Natural killer cell treated with Interleukin-12 subunit alpha and Interleukin-12 subunit beta and Interleukin-15 and Interleukin-18, amount 100 ng/mL, for 72 hours (primary cell): ENCODE data around the gene UBE2C. TPM values are rescaled to one million over a fixed set of nuclear protein-coding genes. Genes with fewer than 3 reads are reported as not detected.
A peak's percentile ranks its signal among the peaks of the same experiment; 100 is the strongest.
"Not testable (repeated sequence)": the region's sequence is repeated elsewhere in the genome, so short reads cannot be mapped to it uniquely, and the experiment has no call there.

Experiments
- ATAC-seq, 2 donors: fragments of 150-1000 bp; cut with Tn5 transposase in 1 of 2; sonication (Bioruptor Pico), chemical (Tn5 transposase) in 1 of 2; 2 replicates each; pipeline ENCODE4 v1.10.0; 2021
- DNase-seq: peaks from one replicate; pipeline ENCODE4 v3.0.0; 2022; ENCODE audit warnings: low spot score
- H3K27ac Mint-ChIP-seq, 2 donors: 1 replicate in 1 of 2; 2 replicates in 1 of 2; pipeline ENCODE4 v1.8.0; 2022; ENCODE audit warnings: mixed read lengths in 2 of 2, mild to moderate bottlenecking in 1 of 2, moderate library complexity in 1 of 2
- H3K27me3 Mint-ChIP-seq, 2 donors: 1 replicate in 1 of 2; 2 replicates in 1 of 2; pipeline ENCODE4 v1.8.0; 2022; ENCODE audit warnings: mixed read lengths in 2 of 2
- H3K36me3 Mint-ChIP-seq: one replicate; pipeline ENCODE4 v1.8.0; 2022; ENCODE audit warnings: mixed read lengths
- H3K4me1 Mint-ChIP-seq, 2 donors: 1 replicate in 1 of 2; 2 replicates in 1 of 2; pipeline ENCODE4 v1.8.0; 2022; ENCODE audit warnings: low read depth in 2 of 2, mixed read lengths in 2 of 2, mild to moderate bottlenecking in 1 of 2
- H3K4me3 Mint-ChIP-seq: one replicate; pipeline ENCODE4 v1.8.0; 2022; ENCODE audit warnings: mixed read lengths
- H3K9me3 Mint-ChIP-seq: 2 replicates; pipeline ENCODE4 v1.8.0; 2022; ENCODE audit warnings: mixed read lengths
- total RNA-seq, 2 donors: library from RNA; stranded (reverse); gene quantifications; one replicate each; pipeline ENCODE4 v1.2.3, GENCODE V29; 2022

The UBE2C gene
- total RNA-seq, 2 donors from 2014 or later = 89.7 to 139 TPM

DNA sequence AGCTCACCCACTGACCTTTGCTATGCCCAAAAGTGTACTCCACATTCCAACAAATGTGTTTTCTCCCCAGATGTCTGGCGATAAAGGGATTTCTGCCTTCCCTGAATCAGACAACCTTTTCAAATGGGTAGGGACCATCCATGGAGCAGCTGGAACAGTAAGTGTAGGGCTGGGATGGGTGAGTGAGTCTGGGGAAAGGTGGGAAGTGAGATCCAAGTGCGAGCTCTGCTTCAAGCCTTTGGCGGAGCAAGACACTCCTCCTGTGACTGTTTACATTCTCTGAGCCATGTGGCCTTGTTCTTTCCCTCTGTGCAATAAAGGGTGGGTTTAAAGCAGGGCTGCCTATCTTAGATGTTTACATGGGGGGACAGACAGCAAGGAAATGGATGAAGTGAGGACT lies 1.9 kb downstream of the UBE2C start:
- H3K27ac Mint-ChIP-seq = no peak overlapping the region
- peaks cover 12 to 18% of the 10 kb centered on the region in 2 donors for H3K4me1 Mint-ChIP-seq
- no peak overlapping the region for H3K4me3 Mint-ChIP-seq
- DNase-seq (no peak), ATAC-seq (no peak)
- peaks cover 22% of the 10 kb centered on the region for H3K36me3 Mint-ChIP-seq
- no peaks in the 10 kb centered on the region for H3K27me3 Mint-ChIP-seq
- no peaks in the 10 kb centered on the region for H3K9me3 Mint-ChIP-seq

DNA sequence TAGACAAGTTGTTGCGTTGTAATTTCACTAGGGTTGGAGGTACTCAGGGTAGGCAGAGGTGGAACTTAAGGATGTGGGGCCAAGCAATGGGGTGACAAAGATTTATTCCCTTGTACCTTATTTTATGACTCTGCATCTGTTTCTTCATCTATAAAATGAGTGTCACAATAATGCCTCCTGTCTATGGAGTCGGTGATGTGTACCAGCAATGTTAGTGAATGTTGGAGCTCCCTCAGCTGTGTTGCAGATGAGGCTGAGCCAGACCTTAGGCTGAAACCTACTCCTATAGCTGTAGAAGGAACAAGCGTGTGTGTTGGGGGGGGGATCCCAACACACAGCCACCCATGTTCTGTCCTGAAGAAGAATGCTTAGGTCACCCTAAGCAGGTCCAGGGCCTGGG lies 4.5 kb downstream of the UBE2C start:
- Mint-ChIP-seq H3K9me3 (no peaks in the 10 kb centered on the region), H3K36me3 (peaks cover 4% of the 10 kb centered on the region), H3K27ac (no peak overlapping the region), H3K27me3 (peaks cover 6 to 10% of the 10 kb centered on the region in 2 donors), H3K4me1 (peaks cover 16 to 18% of the 10 kb centered on the region in 2 donors), H3K4me3 (no peak overlapping the region)
- no peak for ATAC-seq
- DNase-seq = no peak

DNA sequence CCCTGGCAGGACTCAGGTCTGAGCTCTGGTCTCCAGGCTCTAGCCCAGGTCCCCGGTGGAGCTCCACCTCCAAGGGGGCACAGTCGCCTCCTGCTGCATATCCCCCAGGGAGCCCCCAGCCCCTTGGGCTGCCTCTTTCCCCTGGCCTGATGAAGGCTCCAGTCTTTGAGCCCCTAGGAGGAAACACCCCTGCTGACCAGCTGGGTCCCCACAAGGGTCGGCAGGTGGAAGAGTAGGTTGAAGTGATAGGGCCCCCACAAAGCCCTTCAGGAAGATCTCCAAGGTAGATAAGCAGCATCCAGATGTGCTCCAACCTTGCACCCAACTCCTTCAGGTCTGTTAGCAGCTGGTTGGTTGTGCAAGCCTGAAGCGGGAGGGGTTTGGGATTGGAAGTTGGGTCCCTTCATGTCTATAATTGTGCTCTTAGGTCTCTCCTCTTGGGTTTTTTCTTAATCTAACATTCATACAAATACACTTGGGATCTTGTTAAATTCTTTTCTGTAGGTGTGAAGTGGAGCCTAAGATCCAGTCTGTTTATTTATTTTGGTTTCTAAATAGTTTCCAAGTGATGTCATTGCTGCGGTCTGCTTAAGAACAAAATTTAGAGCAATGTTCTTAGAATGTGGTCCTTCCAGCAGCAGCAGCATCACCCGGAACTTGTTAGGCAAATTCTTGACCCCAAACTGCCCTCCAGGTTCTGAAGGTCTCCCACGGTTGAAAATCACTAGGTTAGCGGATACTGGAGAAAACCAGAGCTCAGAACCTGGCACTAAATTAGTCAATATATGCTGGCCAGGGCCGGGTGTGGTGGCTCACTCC lies 5.1 kb downstream of the UBE2C start:
- peaks cover 10 to 17% of the 10 kb centered on the region in 2 donors for H3K27me3 Mint-ChIP-seq
- H3K4me1 Mint-ChIP-seq = peaks cover 15% of the 10 kb centered on the region in 2 donors
- no peak overlapping the region for H3K4me3 Mint-ChIP-seq
- ATAC-seq (no peak), DNase-seq (no peak)
- H3K36me3 Mint-ChIP-seq = peaks cover 4% of the 10 kb centered on the region
- no peak overlapping the region for H3K27ac Mint-ChIP-seq
- H3K9me3 Mint-ChIP-seq = no peaks in the 10 kb centered on the region

DNA sequence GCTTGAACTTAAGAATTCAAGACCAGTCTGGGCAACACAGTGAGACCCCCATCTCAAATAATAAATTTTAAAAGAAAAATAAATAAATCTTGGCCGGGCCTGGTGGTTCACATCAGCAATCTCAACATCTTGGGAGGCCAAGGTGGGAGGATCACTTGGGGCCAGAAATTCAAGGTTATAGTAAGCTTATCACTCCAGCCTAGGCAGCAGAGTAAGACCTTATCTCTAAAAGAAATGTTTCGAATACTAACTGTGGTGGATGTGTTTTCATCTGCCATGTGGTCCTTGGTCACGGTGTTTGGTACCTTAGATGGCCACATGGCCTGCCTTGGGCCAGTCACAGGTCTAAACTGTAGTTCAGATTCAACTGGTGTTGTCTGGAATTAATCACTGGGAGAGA lies 5.8 kb downstream of the UBE2C start:
- Mint-ChIP-seq H3K4me3 (no peak overlapping the region), H3K4me1 (peaks cover 9% of the 10 kb centered on the region in 2 donors), H3K27me3 (peaks cover 14 to 23% of the 10 kb centered on the region in 2 donors), H3K9me3 (no peaks in the 10 kb centered on the region), H3K27ac (no peak overlapping the region), H3K36me3 (peaks cover 4% of the 10 kb centered on the region)
- ATAC-seq (no peak), DNase-seq (no peak)

DNA sequence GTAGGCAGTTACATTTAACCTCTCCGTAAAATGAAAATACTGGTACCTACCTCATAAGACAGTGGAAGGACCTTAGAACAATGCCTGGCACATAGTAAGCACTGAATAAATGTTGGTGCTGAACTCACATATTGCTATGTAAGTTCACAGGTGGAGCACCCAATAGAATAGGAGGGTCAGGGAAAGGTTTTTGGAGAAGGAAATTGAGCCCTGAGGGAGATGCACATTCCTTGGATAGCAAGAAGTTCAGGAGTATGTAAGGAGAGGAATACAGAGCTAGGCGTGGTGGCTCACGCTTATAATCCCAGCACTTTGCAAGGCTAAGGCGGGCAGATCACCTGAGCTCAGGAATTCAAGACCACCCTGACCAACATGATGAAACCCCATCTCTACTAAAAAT lies 7.0 kb downstream of the UBE2C start:
- Mint-ChIP-seq H3K36me3 (peaks cover 4% of the 10 kb centered on the region), H3K9me3 (no peaks in the 10 kb centered on the region), H3K27ac (no peak overlapping the region), H3K4me3 (no peak overlapping the region), H3K27me3 (peaks cover 25 to 35% of the 10 kb centered on the region in 2 donors), H3K4me1 (peaks cover 11 to 12% of the 10 kb centered on the region in 2 donors)
- DNase-seq (no peak), ATAC-seq (no peak)

DNA sequence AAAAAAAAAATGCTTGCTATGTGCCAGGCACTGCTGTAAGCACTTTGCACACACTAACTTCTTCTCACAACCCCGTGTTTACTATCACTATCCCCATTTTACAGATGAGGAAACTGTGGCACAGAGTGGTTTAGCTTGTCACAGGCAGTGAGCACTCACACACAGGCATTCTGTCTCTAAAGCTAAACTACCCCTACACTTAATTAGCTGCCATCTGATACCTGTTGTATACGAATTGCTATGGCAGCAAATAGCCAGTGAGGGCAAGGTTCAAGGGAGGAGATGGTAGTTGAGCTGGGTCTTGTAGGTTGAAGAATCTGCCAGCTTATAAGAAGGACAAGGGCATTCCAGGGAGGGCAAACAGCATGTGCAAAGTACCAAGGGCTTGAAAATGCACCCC lies 9.5 kb downstream of the UBE2C start:
- no peak for ATAC-seq
- DNase-seq = no peak
- H3K36me3 Mint-ChIP-seq = no peaks in the 10 kb centered on the region
- H3K27ac Mint-ChIP-seq = no peak overlapping the region
- H3K27me3 Mint-ChIP-seq = peaks cover 28 to 41% of the 10 kb centered on the region in 2 donors
- no peaks in the 10 kb centered on the region for H3K9me3 Mint-ChIP-seq
- no peak overlapping the region for H3K4me3 Mint-ChIP-seq
- peaks cover 11 to 13% of the 10 kb centered on the region in 2 donors for H3K4me1 Mint-ChIP-seq

DNA sequence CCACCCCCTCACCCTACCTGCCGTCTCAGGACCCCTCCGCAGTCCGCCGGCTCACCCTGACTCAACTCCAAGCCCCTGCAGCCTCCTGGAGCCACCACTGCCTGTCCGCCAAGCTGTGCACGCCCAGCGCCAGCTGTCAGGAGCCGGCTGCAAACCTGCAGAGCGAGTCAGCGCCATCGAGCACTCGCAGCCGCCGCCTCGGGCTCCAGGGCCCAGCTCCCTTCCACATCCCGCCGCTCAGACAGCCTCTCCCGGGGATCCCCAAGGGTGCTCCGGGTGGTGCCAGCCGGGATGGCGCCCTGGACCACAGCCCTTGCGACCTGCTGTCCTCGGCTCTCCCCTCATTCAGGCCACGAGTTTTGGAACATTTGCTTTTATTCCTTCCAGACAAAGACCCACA lies 10.4 kb downstream of the UBE2C start:
- peaks cover 28 to 41% of the 10 kb centered on the region in 2 donors for H3K27me3 Mint-ChIP-seq
- no peaks in the 10 kb centered on the region for H3K9me3 Mint-ChIP-seq
- no peak for DNase-seq
- H3K27ac Mint-ChIP-seq = no peak overlapping the region
- no peak overlapping the region for H3K4me3 Mint-ChIP-seq
- no peak for ATAC-seq
- no peaks in the 10 kb centered on the region for H3K36me3 Mint-ChIP-seq
- peaks cover 11 to 13% of the 10 kb centered on the region in 2 donors for H3K4me1 Mint-ChIP-seq

DNA sequence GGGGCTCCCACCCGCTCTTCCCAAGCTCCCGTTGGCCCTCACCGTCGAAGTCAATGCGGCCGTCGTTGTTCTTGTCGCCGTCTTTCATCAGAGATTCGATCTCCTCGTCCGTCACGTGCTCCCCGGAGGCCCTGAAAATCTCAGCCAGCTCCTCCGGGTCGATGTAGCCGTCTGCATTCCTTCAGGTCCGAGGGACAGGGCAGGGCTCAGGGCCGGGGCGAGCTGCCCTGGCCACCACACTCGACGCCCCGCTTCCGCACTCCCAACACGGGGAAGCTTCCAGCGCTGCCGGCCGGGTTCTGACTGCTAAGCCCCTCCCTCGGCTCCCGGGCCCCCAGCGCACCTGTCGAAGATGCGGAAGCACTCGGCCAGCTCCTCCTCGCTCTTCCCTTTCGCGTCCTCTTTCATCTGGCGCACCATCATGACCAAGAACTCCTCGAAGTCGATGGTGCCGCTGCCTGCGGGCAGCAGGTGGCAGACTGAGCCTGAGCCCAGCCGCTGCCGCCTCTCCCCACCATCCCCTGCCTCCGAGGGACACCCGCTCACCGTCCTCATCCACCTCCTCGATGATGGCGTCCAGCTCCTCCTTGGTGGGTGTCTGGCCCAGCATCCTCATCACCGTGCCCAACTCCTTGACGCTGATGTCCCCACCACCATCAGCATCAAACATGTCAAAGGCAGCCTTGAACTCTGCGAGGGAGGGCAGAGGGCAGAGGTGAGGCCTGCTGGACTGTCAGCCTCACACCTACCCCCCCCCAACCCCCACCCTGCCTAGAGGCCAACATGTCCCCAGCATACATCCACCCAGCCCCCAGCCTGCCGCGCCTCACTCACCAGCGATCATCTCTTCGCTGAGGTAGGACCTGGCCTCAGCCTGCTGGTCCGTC lies 11.7 kb downstream of the UBE2C start:
- Mint-ChIP-seq H3K9me3 (no peaks in the 10 kb centered on the region), H3K27me3 (peaks cover 28 to 41% of the 10 kb centered on the region in 2 donors), H3K4me1 (peaks cover 11 to 13% of the 10 kb centered on the region in 2 donors), H3K36me3 (no peaks in the 10 kb centered on the region), H3K27ac (peak overlapping the region in 1 of 2 donors; percentile 33), H3K4me3 (peak overlapping the region; percentile 61)
- DNase-seq = no peak
- ATAC-seq = peak; percentile 59 to 66

DNA sequence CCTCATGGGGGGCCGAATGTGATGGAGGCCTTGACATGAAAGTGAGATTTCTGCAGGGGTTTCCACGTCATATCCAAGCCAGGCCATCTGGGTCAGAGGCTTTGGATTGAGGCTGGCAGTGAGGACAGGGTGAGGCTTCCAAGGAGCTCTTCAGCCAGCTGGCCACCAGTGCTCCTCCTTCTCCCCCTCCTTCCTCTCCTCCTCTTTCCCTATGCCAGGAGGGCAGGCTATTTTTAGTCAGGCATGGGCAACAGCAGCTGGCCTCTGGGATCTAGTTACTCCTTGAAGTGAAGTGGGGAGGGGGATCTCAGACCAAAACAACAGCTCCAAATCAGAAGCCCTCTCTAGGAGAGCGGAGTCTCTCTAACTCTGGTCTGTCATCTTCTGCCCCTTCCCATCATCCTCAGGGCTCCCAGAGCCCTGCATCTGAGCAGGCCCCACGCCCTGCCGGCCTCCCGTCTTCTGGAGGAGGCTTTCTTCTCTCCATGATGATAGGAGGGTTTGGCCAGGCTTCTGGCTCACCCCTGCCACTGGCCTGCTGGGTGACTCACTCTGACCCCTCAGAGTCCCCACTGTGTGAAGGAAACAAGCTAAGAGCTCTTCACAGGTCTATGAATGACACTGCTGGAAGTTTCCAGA lies 14.1 kb downstream of the UBE2C start:
- H3K4me3 Mint-ChIP-seq = no peak overlapping the region
- no peaks in the 10 kb centered on the region for H3K36me3 Mint-ChIP-seq
- H3K9me3 Mint-ChIP-seq = no peaks in the 10 kb centered on the region
- peaks cover 26 to 33% of the 10 kb centered on the region in 2 donors for H3K27me3 Mint-ChIP-seq
- DNase-seq (peak; percentile 23), ATAC-seq (no peak)
- no peak overlapping the region for H3K27ac Mint-ChIP-seq
- peaks cover 8 to 11% of the 10 kb centered on the region in 2 donors for H3K4me1 Mint-ChIP-seq

DNA sequence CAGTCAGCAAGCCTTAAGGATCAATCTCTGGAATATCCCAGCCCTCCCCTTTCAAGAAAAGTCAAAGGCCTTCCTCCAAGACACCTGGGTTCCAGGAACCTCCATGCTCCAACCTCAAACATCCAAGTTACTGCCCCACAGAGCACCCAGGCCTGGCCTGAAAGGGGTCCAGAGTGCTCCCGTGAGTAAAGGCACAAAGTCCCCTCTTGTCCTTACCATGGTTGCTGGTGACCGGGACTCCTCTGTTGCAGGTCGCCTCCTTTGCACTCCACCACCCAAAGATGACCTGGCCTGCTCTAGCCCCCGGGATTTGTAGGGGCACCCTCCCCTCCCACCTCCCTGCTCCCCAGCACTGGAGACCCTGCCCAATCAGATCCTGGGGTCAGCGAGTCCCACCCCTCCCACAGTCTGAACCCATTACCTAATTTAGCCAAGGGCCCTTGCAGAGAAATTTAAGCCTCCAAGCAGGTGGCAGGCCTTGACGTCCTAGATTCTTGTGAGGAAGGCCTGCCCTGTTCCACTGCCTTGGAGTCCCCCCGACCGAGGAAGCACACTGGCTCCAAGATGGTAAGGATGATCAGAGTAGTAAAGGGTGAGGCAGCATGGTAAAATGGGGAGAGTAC lies 14.7 kb downstream of the UBE2C start, which contains the start of gene TNNC2:
Gene TNNC2 (minus strand): TSS at position 283 of the 623 bp plus-strand sequence. CDS start 64 bp downstream, at position 219.
- H3K4me1 Mint-ChIP-seq = peaks cover 8 to 11% of the 10 kb centered on the region in 2 donors
- H3K27ac Mint-ChIP-seq = no peak within 1 kb of the TSS
- no peaks in the 10 kb centered on the region for H3K36me3 Mint-ChIP-seq
- DNase-seq (peak; percentile 6), ATAC-seq (no peak)
- H3K9me3 Mint-ChIP-seq = no peaks in the 10 kb centered on the region
- H3K27me3 Mint-ChIP-seq = peaks cover 23 to 29% of the 10 kb centered on the region in 2 donors
- H3K4me3 Mint-ChIP-seq = no peak within 1 kb of the TSS

DNA sequence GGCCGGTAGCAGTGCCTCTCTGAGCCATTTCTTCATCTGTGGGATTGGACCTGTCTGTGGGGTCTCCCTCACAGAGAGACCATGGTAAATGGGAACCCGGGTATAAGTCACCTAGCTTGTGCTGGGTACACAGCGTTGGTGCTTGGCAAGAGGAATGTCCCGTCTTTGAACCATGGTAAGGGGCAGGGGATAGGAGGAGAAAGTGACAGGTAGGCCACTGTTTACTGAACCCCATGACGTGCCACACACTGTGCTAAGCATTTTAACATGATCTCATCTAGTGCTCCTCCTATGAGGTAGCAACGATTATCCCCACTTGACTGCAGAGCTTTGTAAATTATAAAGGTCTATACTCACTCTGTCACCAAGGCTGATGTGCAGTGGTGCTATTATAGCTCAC lies 15.3 kb downstream of the UBE2C start:
- DNase-seq (no peak), ATAC-seq (no peak)
- Mint-ChIP-seq H3K4me3 (no peak overlapping the region), H3K36me3 (no peaks in the 10 kb centered on the region), H3K4me1 (peaks cover 9% of the 10 kb centered on the region in 2 donors), H3K27me3 (peaks cover 20 to 23% of the 10 kb centered on the region in 2 donors), H3K27ac (no peak overlapping the region), H3K9me3 (no peaks in the 10 kb centered on the region)

DNA sequence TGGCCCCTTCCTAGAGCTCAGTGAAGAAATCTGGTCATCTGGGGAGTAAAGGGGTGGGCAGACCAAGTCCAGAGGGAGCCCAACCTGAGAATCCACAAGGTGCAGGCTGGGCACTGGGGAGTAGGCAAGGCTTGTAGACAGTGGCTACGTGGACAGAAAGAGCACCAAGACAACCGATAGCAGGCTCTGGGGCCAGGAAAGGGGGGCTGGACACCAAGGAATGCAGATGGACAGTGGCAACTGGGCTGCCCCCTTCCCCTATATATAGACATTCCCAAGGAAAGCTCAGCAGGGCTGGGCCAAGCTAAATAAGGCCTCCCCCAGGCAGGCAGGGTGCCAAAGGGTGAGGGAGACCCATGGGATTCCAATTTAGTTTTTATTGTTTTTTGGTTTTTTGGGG lies 16.1 kb downstream of the UBE2C start:
- Mint-ChIP-seq H3K4me3 (no peak overlapping the region), H3K27me3 (peaks cover 15 to 16% of the 10 kb centered on the region in 2 donors), H3K27ac (no peak overlapping the region), H3K9me3 (no peaks in the 10 kb centered on the region), H3K36me3 (no peaks in the 10 kb centered on the region), H3K4me1 (peaks cover 17 to 18% of the 10 kb centered on the region in 2 donors)
- ATAC-seq (no peak), DNase-seq (no peak)

DNA sequence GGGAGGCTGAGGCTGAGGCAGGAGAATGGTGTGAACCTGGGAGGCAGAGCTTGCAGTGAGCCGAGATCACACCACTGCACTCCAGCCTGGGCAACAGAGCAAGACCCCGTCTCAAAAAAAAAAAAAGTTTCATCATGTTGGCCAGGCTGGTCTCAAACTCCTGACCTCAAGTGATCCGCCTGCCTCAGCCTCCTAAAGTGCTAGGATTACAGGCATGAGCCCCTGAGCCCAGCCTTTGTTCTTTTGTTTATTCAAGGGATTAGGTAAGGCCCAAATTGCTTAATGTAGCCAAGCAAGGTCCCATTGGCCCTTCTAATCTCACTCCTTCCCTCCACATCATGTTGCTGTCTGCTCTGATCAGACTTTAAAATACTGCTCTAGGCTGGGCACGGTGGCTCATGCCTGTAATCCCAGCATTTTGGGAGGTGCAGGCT lies 17.2 kb downstream of the UBE2C start:
- H3K9me3 Mint-ChIP-seq, ATAC-seq: not testable (repeated sequence)

More for the DNA sequence above, 17.2 kb downstream of the UBE2C start:
- peaks cover 10 to 11% of the 10 kb centered on the region in 2 donors for H3K4me1 Mint-ChIP-seq
- not testable (repeated sequence) for H3K4me3 Mint-ChIP-seq, DNase-seq, H3K27ac Mint-ChIP-seq, H3K36me3 Mint-ChIP-seq, H3K27me3 Mint-ChIP-seq
